ENCODE results near the gene SMIM33.

Gene SMIM33

GRCh38 chr5:139454568-139455290 lies 16.1 kb upstream of the SMIM33 start:
- no peak overlapping the region for H2BK120ac ChIP-seq (ENCODE audit: insufficient read depth, low read length, poor library complexity)
- no peak overlapping the region for H3K4me2 ChIP-seq (ENCODE audit: low read length)
- no peak overlapping the region for H4K12ac ChIP-seq (ENCODE audit: low read depth, low read length)
- no peaks in the 10 kb centered on the region for H3K4me1 ChIP-seq (ENCODE audit: control insufficient read depth in 1 of 2, insufficient read depth in 2 of 2, low read length in 2 of 2)
- DNase-seq = no peak
- no peak overlapping the region for H3K23ac ChIP-seq (ENCODE audit: low read length)
- no peak overlapping the region for H2BK12ac ChIP-seq (ENCODE audit: low read length)
- H4K91ac ChIP-seq (ENCODE audit: low read depth, low read length) = no peak overlapping the region
- H3K9ac ChIP-seq (ENCODE audit: low read length) = no peak overlapping the region
- H4K8ac ChIP-seq (ENCODE audit: low read depth, low read length) = no peak overlapping the region
- no peak overlapping the region for H3K4ac ChIP-seq (ENCODE audit: low read depth, low read length)
- H3K79me1 ChIP-seq (ENCODE audit: low read length) = no peaks in the 10 kb centered on the region
- no peak overlapping the region for H3K27ac ChIP-seq (ENCODE audit: low read depth, low read length)
- H3K9me3 ChIP-seq (ENCODE audit: insufficient read depth, low read depth, low read length) = peaks cover 16% of the 10 kb centered on the region
- H2AK5ac ChIP-seq (ENCODE audit: low read length) = no peak overlapping the region
- H3K18ac ChIP-seq (ENCODE audit: low read length) = no peak overlapping the region
- H3K27me3 ChIP-seq (ENCODE audit: insufficient read depth, low read length) = no peaks in the 10 kb centered on the region
- no peak overlapping the region for H2BK5ac ChIP-seq (ENCODE audit: low read depth, low read length, poor library complexity)
- H2AFZ ChIP-seq (ENCODE audit: insufficient read depth, low read length, poor library complexity) = no peak overlapping the region
- H3K14ac ChIP-seq (ENCODE audit: low read length) = no peak overlapping the region
- no peaks in the 10 kb centered on the region for H3K79me2 ChIP-seq (ENCODE audit: control insufficient read depth, insufficient read depth, low read length, poor library complexity)
- H3K36me3 ChIP-seq (ENCODE audit: control insufficient read depth in 1 of 2, insufficient read depth in 2 of 2, low read length in 2 of 2) = no peaks in the 10 kb centered on the region
- H3K4me3 ChIP-seq (ENCODE audit: low read depth, low read length) = peak overlapping the region; percentile 61
- WGBS (ENCODE audit: extremely low coverage, insufficient coverage, insufficient read length) = no CpG with 5 or more reads among the region's 11 CpGs

GRCh38 chr5:139456776-139457175 lies 14.0 kb upstream of the SMIM33 start:
- Histone ChIP-seq H3K4ac (ENCODE audit: low read depth, low read length) (no peak overlapping the region), H3K4me2 (ENCODE audit: low read length) (no peak overlapping the region), H4K12ac (ENCODE audit: low read depth, low read length) (no peak overlapping the region), H4K91ac (ENCODE audit: low read depth, low read length) (no peak overlapping the region), H3K36me3 (ENCODE audit: control insufficient read depth in 1 of 2, insufficient read depth in 2 of 2, low read length in 2 of 2) (no peaks in the 10 kb centered on the region), H2AK5ac (ENCODE audit: low read length) (no peak overlapping the region), H3K18ac (ENCODE audit: low read length) (no peak overlapping the region), H3K27me3 (ENCODE audit: insufficient read depth, low read length) (no peaks in the 10 kb centered on the region), H3K4me1 (ENCODE audit: control insufficient read depth in 1 of 2, insufficient read depth in 2 of 2, low read length in 2 of 2) (no peaks in the 10 kb centered on the region), H2AFZ (ENCODE audit: insufficient read depth, low read length, poor library complexity) (no peak overlapping the region), H2BK5ac (ENCODE audit: low read depth, low read length, poor library complexity) (no peak overlapping the region), H3K27ac (ENCODE audit: low read depth, low read length) (no peak overlapping the region), H3K79me1 (ENCODE audit: low read length) (no peaks in the 10 kb centered on the region), H2BK120ac (ENCODE audit: insufficient read depth, low read length, poor library complexity) (no peak overlapping the region), H3K79me2 (ENCODE audit: control insufficient read depth, insufficient read depth, low read length, poor library complexity) (no peaks in the 10 kb centered on the region), H2BK12ac (ENCODE audit: low read length) (no peak overlapping the region), H3K9ac (ENCODE audit: low read length) (no peak overlapping the region), H4K8ac (ENCODE audit: low read depth, low read length) (no peak overlapping the region), H3K4me3 (ENCODE audit: low read depth, low read length) (no peak overlapping the region), H3K23ac (ENCODE audit: low read length) (no peak overlapping the region), H3K14ac (ENCODE audit: low read length) (no peak overlapping the region), H3K9me3 (ENCODE audit: insufficient read depth, low read depth, low read length) (peaks cover 14% of the 10 kb centered on the region)
- DNase-seq = no peak
- WGBS (ENCODE audit: extremely low coverage, insufficient coverage, insufficient read length) = no CpG with 5 or more reads among the region's 12 CpGs

GRCh38 chr5:139457241-139457640 lies 13.6 kb upstream of the SMIM33 start:
- no peak overlapping the region for H3K4me3 ChIP-seq (ENCODE audit: low read depth, low read length)
- peaks cover 11% of the 10 kb centered on the region for H3K9me3 ChIP-seq (ENCODE audit: insufficient read depth, low read depth, low read length)
- H3K79me2 ChIP-seq (ENCODE audit: control insufficient read depth, insufficient read depth, low read length, poor library complexity) = no peaks in the 10 kb centered on the region
- H3K27me3 ChIP-seq (ENCODE audit: insufficient read depth, low read length) = no peaks in the 10 kb centered on the region
- no peak overlapping the region for H2AK5ac ChIP-seq (ENCODE audit: low read length)
- H4K91ac ChIP-seq (ENCODE audit: low read depth, low read length) = no peak overlapping the region
- H3K9ac ChIP-seq (ENCODE audit: low read length) = no peak overlapping the region
- no peak overlapping the region for H2BK120ac ChIP-seq (ENCODE audit: insufficient read depth, low read length, poor library complexity)
- no peak overlapping the region for H3K4ac ChIP-seq (ENCODE audit: low read depth, low read length)
- H3K36me3 ChIP-seq (ENCODE audit: control insufficient read depth in 1 of 2, insufficient read depth in 2 of 2, low read length in 2 of 2) = no peaks in the 10 kb centered on the region
- no peak overlapping the region for H2BK12ac ChIP-seq (ENCODE audit: low read length)
- no peak overlapping the region for H4K12ac ChIP-seq (ENCODE audit: low read depth, low read length)
- no peak overlapping the region for H3K14ac ChIP-seq (ENCODE audit: low read length)
- H3K27ac ChIP-seq (ENCODE audit: low read depth, low read length) = no peak overlapping the region
- no peak overlapping the region for H2BK5ac ChIP-seq (ENCODE audit: low read depth, low read length, poor library complexity)
- H3K4me2 ChIP-seq (ENCODE audit: low read length) = no peak overlapping the region
- no peak for DNase-seq
- no peak overlapping the region for H3K18ac ChIP-seq (ENCODE audit: low read length)
- H3K4me1 ChIP-seq (ENCODE audit: control insufficient read depth in 1 of 2, insufficient read depth in 2 of 2, low read length in 2 of 2) = no peaks in the 10 kb centered on the region
- no CpG with 5 or more reads among the region's 5 CpGs for WGBS (ENCODE audit: extremely low coverage, insufficient coverage, insufficient read length)
- H3K79me1 ChIP-seq (ENCODE audit: low read length) = no peaks in the 10 kb centered on the region
- no peak overlapping the region for H3K23ac ChIP-seq (ENCODE audit: low read length)
- no peak overlapping the region for H2AFZ ChIP-seq (ENCODE audit: insufficient read depth, low read length, poor library complexity)
- H4K8ac ChIP-seq (ENCODE audit: low read depth, low read length) = no peak overlapping the region

- H3K36me3 ChIP-seq (ENCODE audit: control insufficient read depth in 1 of 2, insufficient read depth in 2 of 2, low read length in 2 of 2) = no peaks in the 10 kb centered on the region
- no peaks in the 10 kb centered on the region for H3K27me3 ChIP-seq (ENCODE audit: insufficient read depth, low read length)
These were observed 13.0 kb upstream of the SMIM33 start for GRCh38 chr5:139457653-139458306.

More at GRCh38 chr5:139457653-139458306, 13.0 kb upstream of the SMIM33 start:
- no peak overlapping the region for H2BK5ac ChIP-seq (ENCODE audit: low read depth, low read length, poor library complexity)
- no peak overlapping the region for H3K4me2 ChIP-seq (ENCODE audit: low read length)
- no peak overlapping the region for H3K18ac ChIP-seq (ENCODE audit: low read length)
- H3K9me3 ChIP-seq (ENCODE audit: insufficient read depth, low read depth, low read length) = peaks cover 9% of the 10 kb centered on the region
- peaks cover 2 to 3% of the 10 kb centered on the region in 2 experiments for H3K4me1 ChIP-seq (ENCODE audit: control insufficient read depth in 1 of 2, insufficient read depth in 2 of 2, low read length in 2 of 2)
- no peak for DNase-seq
- H3K27ac ChIP-seq (ENCODE audit: low read depth, low read length) = no peak overlapping the region
- no peak overlapping the region for H3K9ac ChIP-seq (ENCODE audit: low read length)
- H3K23ac ChIP-seq (ENCODE audit: low read length) = no peak overlapping the region
- H2AK5ac ChIP-seq (ENCODE audit: low read length) = no peak overlapping the region
- no peak overlapping the region for H3K4ac ChIP-seq (ENCODE audit: low read depth, low read length)
- no peak overlapping the region for H4K8ac ChIP-seq (ENCODE audit: low read depth, low read length)
- no peaks in the 10 kb centered on the region for H3K79me2 ChIP-seq (ENCODE audit: control insufficient read depth, insufficient read depth, low read length, poor library complexity)
- H4K12ac ChIP-seq (ENCODE audit: low read depth, low read length) = no peak overlapping the region
- H2AFZ ChIP-seq (ENCODE audit: insufficient read depth, low read length, poor library complexity) = no peak overlapping the region
- no peak overlapping the region for H3K14ac ChIP-seq (ENCODE audit: low read length)
- H2BK12ac ChIP-seq (ENCODE audit: low read length) = no peak overlapping the region
- no peak overlapping the region for H4K91ac ChIP-seq (ENCODE audit: low read depth, low read length)
- H2BK120ac ChIP-seq (ENCODE audit: insufficient read depth, low read length, poor library complexity) = no peak overlapping the region
- H3K4me3 ChIP-seq (ENCODE audit: low read depth, low read length) = no peak overlapping the region
- H3K79me1 ChIP-seq (ENCODE audit: low read length) = no peaks in the 10 kb centered on the region
- WGBS (ENCODE audit: extremely low coverage, insufficient coverage, insufficient read length) = no CpG with 5 or more reads among the region's 5 CpGs

Measured in trophoblast cell (in vitro differentiated cells and primary cell).